HFFc6 (cell line): ENCODE results near the gene CCDC12. TPM values are rescaled to one million over a fixed set of nuclear protein-coding genes. Genes with fewer than 3 reads are reported as not detected.

ENCODE experiments used
- DNase-seq: peaks from one replicate; pipeline ENCODE4 v3.0.0-alpha.2; 2018
- H3K27ac Mint-ChIP-seq: 2 replicates; pipeline ENCODE4 v1.8.0; 2020; ENCODE audit warnings: mild to moderate bottlenecking, mixed read lengths
- H3K27me3 Mint-ChIP-seq: 2 replicates; pipeline ENCODE4 v1.8.0; 2021; ENCODE audit warnings: mild to moderate bottlenecking, moderate library complexity, mixed read lengths; ENCODE audit not compliant: insufficient read depth
- H3K36me3 Mint-ChIP-seq: 2 replicates; pipeline ENCODE4 v1.8.0; 2021; ENCODE audit warnings: low read depth, mixed read lengths
- H3K4me1 Mint-ChIP-seq: 2 replicates; pipeline ENCODE4 v1.8.0; 2020; ENCODE audit warnings: low read depth, mixed read lengths
- H3K4me3 Mint-ChIP-seq: 2 replicates; pipeline ENCODE4 v1.8.0; 2020; ENCODE audit warnings: mild to moderate bottlenecking, moderate library complexity, mixed read lengths
- H3K9me3 Mint-ChIP-seq: 2 replicates; pipeline ENCODE4 v1.8.0; 2020; ENCODE audit warnings: mild to moderate bottlenecking, mixed read lengths
- CTCF ChIP-seq: fragments of 200-600 bp; sonication (generic); IDR thresholded peaks from 2 replicates; pipeline ENCODE4 v1.5.0; 2021; ENCODE audit warnings: antibody characterized with exemption, mild to moderate bottlenecking
- total RNA-seq, 6 experiments: library from RNA; stranded (reverse); fragmentation: NEBNext Ultra II Directional; extraction: Animal tissue kit (Norgen Biotek cat#: 25700); gene quantifications; 2 replicates in 1 of 6; 3 replicates in 5 of 6; pipeline ENCODE4 v1.2.3, GENCODE V29; 2021

CCDC12 gene
- total RNA-seq, 6 experiments from 2014 or later = 21.3 to 27.9 (median 27.2) TPM

GRCh38 chr3:47003461-47004368 is 27.2 kb upstream of the CCDC12 start:
- no peaks in the 10 kb centered on the region for H3K36me3 Mint-ChIP-seq

GRCh38 chr3:47003056-47003410 is 26.5 kb upstream of the CCDC12 start:
- DNase-seq = no peak
- peaks cover 12% of the 10 kb centered on the region for H3K4me1 Mint-ChIP-seq
- no peak for TF ChIP-seq CTCF

More at GRCh38 chr3:47003461-47004368, 27.2 kb upstream of the CCDC12 start:
- DNase-seq = no peak
- H3K27ac Mint-ChIP-seq = no peak overlapping the region
- H3K4me1 Mint-ChIP-seq = peaks cover 12% of the 10 kb centered on the region
- H3K27me3 Mint-ChIP-seq = no peaks in the 10 kb centered on the region
- TF ChIP-seq CTCF = no peak
- no peak overlapping the region for H3K4me3 Mint-ChIP-seq
- no peaks in the 10 kb centered on the region for H3K9me3 Mint-ChIP-seq

GRCh38 chr3:47002171-47003055 is 25.9 kb upstream of the CCDC12 start:
- H3K27me3 Mint-ChIP-seq = no peaks in the 10 kb centered on the region
- no peaks in the 10 kb centered on the region for H3K9me3 Mint-ChIP-seq
- no peaks in the 10 kb centered on the region for H3K36me3 Mint-ChIP-seq
- peaks cover 12% of the 10 kb centered on the region for H3K4me1 Mint-ChIP-seq
- no peak overlapping the region for H3K27ac Mint-ChIP-seq
- no peak overlapping the region for H3K4me3 Mint-ChIP-seq
- peak; percentile 34; the same call in 1 of the 2 replicates for TF ChIP-seq CTCF
- DNase-seq = no peak

More at GRCh38 chr3:47003056-47003410, 26.5 kb upstream of the CCDC12 start:
- H3K27ac Mint-ChIP-seq = no peak overlapping the region
- no peaks in the 10 kb centered on the region for H3K27me3 Mint-ChIP-seq
- H3K9me3 Mint-ChIP-seq = no peaks in the 10 kb centered on the region
- H3K4me3 Mint-ChIP-seq = no peak overlapping the region
- no peaks in the 10 kb centered on the region for H3K36me3 Mint-ChIP-seq

- Mint-ChIP-seq H3K27ac (no peak overlapping the region), H3K36me3 (no peaks in the 10 kb centered on the region), H3K4me3 (no peak overlapping the region), H3K4me1 (peaks cover 12% of the 10 kb centered on the region), H3K9me3 (no peaks in the 10 kb centered on the region), H3K27me3 (no peaks in the 10 kb centered on the region)
- no peak for DNase-seq
- TF ChIP-seq CTCF = no peak
Observed at GRCh38 chr3:47001731-47002170, 25.2 kb upstream of the CCDC12 start.

- no peaks in the 10 kb centered on the region for H3K36me3 Mint-ChIP-seq
- no peak for TF ChIP-seq CTCF
- peaks cover 12% of the 10 kb centered on the region for H3K4me1 Mint-ChIP-seq
- no peaks in the 10 kb centered on the region for H3K9me3 Mint-ChIP-seq
- no peak overlapping the region for H3K27ac Mint-ChIP-seq
- no peak for DNase-seq
- no peaks in the 10 kb centered on the region for H3K27me3 Mint-ChIP-seq
- H3K4me3 Mint-ChIP-seq = no peak overlapping the region
Observed at GRCh38 chr3:47000922-47001730, 24.6 kb upstream of the CCDC12 start.
